Erythroblast (primary cell): ENCODE measurements around the gene NCAPD2.

Experiments used
- GATA1 ChIP-seq: IDR thresholded peaks from 2 replicates; pipeline ENCODE4 v1.6.1; 2011; ENCODE audit warnings: low read depth, mild to moderate bottlenecking, control low read depth, low read length, moderate library complexity
- POLR2A ChIP-seq: IDR thresholded peaks from 2 replicates; pipeline ENCODE4 v1.6.1; 2011; ENCODE audit warnings: mild to moderate bottlenecking, low read length

GRCh38 chr12:6526766-6527525 lies 33.0 kb downstream of the NCAPD2 start:
- TF ChIP-seq POLR2A = no peak
- TF ChIP-seq GATA1 = no peak
